Prostate gland (tissue), 2 donors: Measurements from ENCODE around the gene CREB5. TPM values are rescaled to one million over a fixed set of nuclear protein-coding genes. Genes with fewer than 3 reads are reported as not detected.
A peak's percentile ranks its signal among the peaks of the same experiment; 100 is the strongest.

Experiments
- DNase-seq: peaks from one replicate; pipeline ENCODE4 v3.0.0-alpha.2; 2019; ENCODE audit warnings: low spot score
- H3K27ac ChIP-seq, 2 donors: fragments of 200-600 bp; sonication (generic); 2 replicates each; pipeline ENCODE4 v1.5.1; 2017 to 2019
- H3K27me3 ChIP-seq: fragments of 200-600 bp; sonication (generic); replicated peaks from 2 replicates; pipeline ENCODE4 v1.5.1; 2019; ENCODE audit not compliant: insufficient read depth
- H3K36me3 ChIP-seq, 2 donors: fragments of 200-600 bp; sonication (generic); 1 replicate in 1 of 2; 2 replicates in 1 of 2; pipeline versions ENCODE4 v1.5.1 to v1.8.1; 2017 to 2019
- H3K4me1 ChIP-seq: fragments of 200-600 bp; sonication (generic); replicated peaks from 2 replicates; pipeline ENCODE4 v1.5.1; 2019
- H3K4me3 ChIP-seq, 2 donors: fragments of 200-600 bp; sonication (generic); 2 replicates each; pipeline ENCODE4 v1.5.1; 2017 to 2019
- H3K9me3 ChIP-seq: fragments of 200-600 bp; sonication (generic); 2 replicates; pipeline ENCODE4 v1.5.1; 2017
- POLR2A ChIP-seq: fragments of 450-650 bp; IDR thresholded peaks from one replicate; pipeline ENCODE4 v1.6.1; 2016; ENCODE audit warnings: antibody characterized with exemption, mild to moderate bottlenecking
- POLR2AphosphoS5 ChIP-seq: sonication (generic); formaldehyde crosslinking; IDR thresholded peaks from one replicate; pipeline ENCODE4 v1.6.1; 2017; ENCODE audit warnings: antibody characterized with exemption
- WGBS: methylation state at CpG from one replicate; pipeline ENCODE4 v1.1.5; 2018; 5-methylcytosine and 5-hydroxymethylcytosine counted together
- intact Hi-C: fragments of 100-400 bp; cut with DNase I; formaldehyde crosslinking; loops from one replicate; pipeline ENCODE4 v1.14.2; 2022
- total RNA-seq, 2 donors: library from RNA; depleted of rRNA; stranded (reverse); fragments of >200 nt; gene quantifications; one replicate each; pipeline ENCODE4 v1.1.0, GENCODE V29; 2016
- TF ChIP-seq, protein P1 (sequence below), 4 experiments: fragments of 200-600 bp in 2 of 4; fragments of 450-650 bp in 2 of 4; sonication (generic) in 2 of 4; IDR thresholded peaks; 1 replicate in 3 of 4; 2 replicates in 1 of 4; pipeline ENCODE4 v1.5.1; 2016 to 2019; ENCODE audit warnings: antibody characterized with exemption in 4 of 4, mild to moderate bottlenecking in 2 of 4, moderate library complexity in 2 of 4

CREB5 gene
- total RNA-seq, 2 donors from 2014 or later = 0.46 to 3.4 TPM

DNA sequence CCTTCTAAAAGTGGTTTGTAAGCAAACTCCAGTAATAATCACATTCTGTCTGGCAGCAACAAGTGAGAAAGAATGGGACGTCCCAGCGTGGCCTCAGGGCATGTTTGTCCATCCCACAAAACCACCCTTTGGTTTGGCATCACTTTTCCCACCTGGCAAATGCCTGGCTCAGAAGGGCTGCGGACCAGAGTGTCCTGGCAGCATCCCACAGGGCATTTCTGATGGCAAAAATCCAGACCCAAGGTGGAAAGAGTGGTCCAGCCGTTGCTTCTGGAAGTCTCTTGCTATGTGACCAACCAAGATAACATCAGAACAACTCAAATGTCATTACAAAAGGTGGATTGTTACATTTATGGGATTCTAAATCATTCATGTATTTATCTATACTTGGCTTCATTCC is 174.4 kb downstream of the CREB5 start:
- Histone ChIP-seq H3K9me3 (no peaks in the 10 kb centered on the region), H3K4me3 (no peak overlapping the region), H3K27me3 (peaks cover 2% of the 10 kb centered on the region), H3K27ac (no peak overlapping the region), H3K4me1 (no peaks in the 10 kb centered on the region), H3K36me3 (no peaks in the 10 kb centered on the region)
- WGBS = 22% methylated on average over 4 of the region's 4 CpGs
- intact Hi-C loops = no loop called here
- peak; percentile 71 for DNase-seq
- TF ChIP-seq POLR2A (no peak), POLR2AphosphoS5 (peak; percentile 62)
- TF ChIP-seq, protein P1, sequence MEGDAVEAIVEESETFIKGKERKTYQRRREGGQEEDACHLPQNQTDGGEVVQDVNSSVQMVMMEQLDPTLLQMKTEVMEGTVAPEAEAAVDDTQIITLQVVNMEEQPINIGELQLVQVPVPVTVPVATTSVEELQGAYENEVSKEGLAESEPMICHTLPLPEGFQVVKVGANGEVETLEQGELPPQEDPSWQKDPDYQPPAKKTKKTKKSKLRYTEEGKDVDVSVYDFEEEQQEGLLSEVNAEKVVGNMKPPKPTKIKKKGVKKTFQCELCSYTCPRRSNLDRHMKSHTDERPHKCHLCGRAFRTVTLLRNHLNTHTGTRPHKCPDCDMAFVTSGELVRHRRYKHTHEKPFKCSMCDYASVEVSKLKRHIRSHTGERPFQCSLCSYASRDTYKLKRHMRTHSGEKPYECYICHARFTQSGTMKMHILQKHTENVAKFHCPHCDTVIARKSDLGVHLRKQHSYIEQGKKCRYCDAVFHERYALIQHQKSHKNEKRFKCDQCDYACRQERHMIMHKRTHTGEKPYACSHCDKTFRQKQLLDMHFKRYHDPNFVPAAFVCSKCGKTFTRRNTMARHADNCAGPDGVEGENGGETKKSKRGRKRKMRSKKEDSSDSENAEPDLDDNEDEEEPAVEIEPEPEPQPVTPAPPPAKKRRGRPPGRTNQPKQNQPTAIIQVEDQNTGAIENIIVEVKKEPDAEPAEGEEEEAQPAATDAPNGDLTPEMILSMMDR (IDR thresholded peaks at IDR 0.05) = no peak

DNA sequence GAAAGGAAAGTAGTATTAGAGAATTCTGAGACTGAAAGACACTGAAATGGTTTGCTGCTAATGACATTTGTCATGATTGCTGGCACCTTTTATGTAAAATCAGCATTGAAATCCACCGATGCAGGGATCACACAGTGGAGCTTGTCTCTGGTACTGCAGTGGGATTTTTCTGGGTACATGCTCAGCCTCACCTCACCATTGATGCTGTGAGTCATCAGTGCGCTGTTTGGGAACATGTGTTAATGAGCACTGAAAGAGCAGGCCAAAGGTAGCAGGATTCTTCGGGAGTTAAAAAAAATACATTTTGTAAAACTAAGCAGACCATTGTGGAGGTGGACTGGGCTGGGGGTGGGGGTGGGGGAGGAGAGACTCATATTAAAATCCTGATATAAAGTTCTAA is 174.9 kb downstream of the CREB5 start:
- Histone ChIP-seq H3K27ac (no peak overlapping the region), H3K27me3 (peaks cover 2% of the 10 kb centered on the region), H3K4me3 (no peak overlapping the region), H3K9me3 (no peaks in the 10 kb centered on the region), H3K36me3 (no peaks in the 10 kb centered on the region), H3K4me1 (no peaks in the 10 kb centered on the region)
- peak; percentile 19 for DNase-seq
- intact Hi-C loops = no loop called here
- WGBS = 19% methylated on average over 3 of the region's 3 CpGs
- TF ChIP-seq POLR2AphosphoS5 (no peak), POLR2A (no peak)
- TF ChIP-seq, protein P1 (IDR thresholded peaks at IDR 0.05) = no peak

DNA sequence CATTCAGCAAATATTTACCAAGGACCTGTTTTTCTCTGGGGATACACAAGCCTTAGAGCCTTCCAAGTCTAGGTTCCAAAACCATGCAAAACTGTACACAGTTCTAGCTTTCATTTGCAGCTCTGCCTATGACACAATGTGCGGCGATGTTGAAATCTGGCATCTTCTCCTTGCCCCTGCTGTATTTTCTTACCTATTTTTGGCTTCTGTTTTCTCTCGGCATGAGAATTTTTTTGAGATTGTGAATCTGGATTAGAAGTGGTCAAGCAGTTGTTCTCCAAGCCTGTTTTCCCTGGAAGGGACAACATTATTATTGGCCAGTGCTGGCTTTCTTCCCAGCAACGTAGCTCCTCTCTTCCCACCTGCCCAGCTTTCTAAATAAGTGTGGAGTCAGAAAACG is 176.3 kb downstream of the CREB5 start:
- intact Hi-C loops = no loop called here
- WGBS = 76% methylated on average over 5 of the region's 5 CpGs
- TF ChIP-seq POLR2AphosphoS5 (no peak), POLR2A (no peak)
- TF ChIP-seq, protein P1 (IDR thresholded peaks at IDR 0.05) = no peak
- DNase-seq = no peak
- Histone ChIP-seq H3K27me3 (peaks cover 2% of the 10 kb centered on the region), H3K4me3 (no peak overlapping the region), H3K4me1 (no peaks in the 10 kb centered on the region), H3K9me3 (no peaks in the 10 kb centered on the region), H3K27ac (no peak overlapping the region), H3K36me3 (no peaks in the 10 kb centered on the region)

GRCh38 chr7:28591041-28591674 is 178.8 kb downstream of the CREB5 start:
- Histone ChIP-seq H3K27me3 (no peaks in the 10 kb centered on the region), H3K27ac (no peak overlapping the region), H3K4me3 (no peak overlapping the region), H3K4me1 (no peaks in the 10 kb centered on the region), H3K36me3 (no peaks in the 10 kb centered on the region), H3K9me3 (no peaks in the 10 kb centered on the region)
- DNase-seq = no peak
- TF ChIP-seq POLR2AphosphoS5 = no peak
- TF ChIP-seq, protein P1 (IDR thresholded peaks at IDR 0.05) = no peak
- no peak for TF ChIP-seq POLR2A
- intact Hi-C loops = no loop called here
- 82% methylated on average over 5 of the region's 5 CpGs for WGBS

DNA sequence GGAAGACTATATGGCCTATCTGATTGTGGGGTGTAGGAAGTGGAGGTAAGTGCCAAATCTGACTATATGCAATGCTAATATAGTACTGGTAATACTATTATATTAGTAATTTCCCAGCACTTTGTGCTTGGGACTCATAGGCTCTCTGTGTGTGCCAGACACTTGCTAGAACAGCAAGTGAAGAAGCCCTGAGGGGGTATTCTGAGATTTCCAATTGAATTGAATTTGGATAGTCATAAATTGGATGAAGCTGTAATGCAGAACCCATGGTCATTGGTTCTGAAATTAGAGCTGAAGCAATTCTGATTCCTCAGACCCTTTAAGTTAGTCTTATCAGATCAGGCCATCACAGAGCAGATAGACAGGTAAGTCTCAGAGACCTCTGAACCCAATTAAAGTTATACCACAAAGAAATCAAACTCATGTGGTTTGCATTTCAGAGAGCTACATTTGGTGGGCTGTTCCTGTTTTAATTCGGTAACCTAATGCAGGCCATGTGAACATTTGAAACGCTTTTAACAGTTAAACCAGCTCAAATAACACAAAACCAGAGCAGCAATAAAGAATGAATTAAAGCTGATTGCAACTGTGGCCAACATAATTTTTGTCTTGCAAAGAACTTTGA is 179.5 kb downstream of the CREB5 start:
- Histone ChIP-seq H3K27ac (no peak overlapping the region), H3K4me3 (no peak overlapping the region), H3K4me1 (no peaks in the 10 kb centered on the region), H3K27me3 (no peaks in the 10 kb centered on the region), H3K36me3 (no peaks in the 10 kb centered on the region), H3K9me3 (no peaks in the 10 kb centered on the region)
- TF ChIP-seq, protein P1 (IDR thresholded peaks at IDR 0.05) = no peak
- TF ChIP-seq POLR2AphosphoS5 (no peak), POLR2A (no peak)
- WGBS = 81% methylated on average over 2 of the region's 2 CpGs
- intact Hi-C loops = no loop called here
- DNase-seq = no peak
